DMS79 (cell line): Measurements from ENCODE around the gene HIKESHI.

Experiments used
- DNase-seq: peaks from one replicate; lab custom pipeline; 2025; lab: John Stamatoyannopoulos, UW

Gene HIKESHI

DNA sequence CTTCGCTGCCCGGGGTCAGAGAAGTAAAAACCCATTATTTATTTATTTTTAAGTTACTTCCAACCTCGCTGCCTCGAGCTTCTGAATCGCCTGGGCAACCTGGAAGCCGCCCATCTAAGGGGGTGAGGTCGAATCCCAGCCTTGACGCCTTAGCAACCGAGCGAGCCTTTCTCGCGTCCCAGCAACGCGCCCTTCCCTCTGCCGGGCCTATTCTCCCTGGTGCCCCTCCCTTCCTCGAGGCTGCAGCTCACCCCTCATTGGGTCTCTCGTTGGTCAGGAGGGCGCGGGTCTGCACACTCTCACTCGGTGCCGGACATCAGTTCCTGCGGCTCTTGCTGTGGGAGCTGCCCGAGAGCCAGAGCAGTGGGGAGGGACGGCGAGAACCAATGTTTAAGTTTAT is 72.5 kb downstream of the HIKESHI start, which contains the start of gene CCDC81:
Gene CCDC81 (plus strand): TSS at position 302 of the 400 bp plus-strand sequence. CDS start 277 bp downstream, outside the sequence.
- DNase-seq, result no peak

DNA sequence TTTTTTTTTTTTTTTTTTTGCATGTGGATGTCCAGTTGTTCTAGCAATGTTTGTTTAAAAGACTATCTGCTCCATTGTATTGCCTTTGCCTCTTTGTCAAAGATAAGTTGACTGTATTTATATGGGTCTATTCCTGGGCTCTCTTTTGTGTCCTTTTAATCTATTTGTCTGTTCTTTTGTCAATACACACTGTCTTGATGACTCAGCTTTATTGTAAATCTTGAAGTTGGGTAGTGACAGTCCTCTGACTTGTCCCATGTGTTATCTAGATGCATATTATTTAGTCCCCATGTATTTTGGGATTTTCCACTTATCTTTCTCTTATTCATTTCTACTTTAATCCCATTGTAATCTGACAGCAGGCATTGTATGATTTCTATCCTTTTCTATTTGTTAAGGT is 75.9 kb downstream of the HIKESHI start:
- DNase-seq, result no peak

DNA sequence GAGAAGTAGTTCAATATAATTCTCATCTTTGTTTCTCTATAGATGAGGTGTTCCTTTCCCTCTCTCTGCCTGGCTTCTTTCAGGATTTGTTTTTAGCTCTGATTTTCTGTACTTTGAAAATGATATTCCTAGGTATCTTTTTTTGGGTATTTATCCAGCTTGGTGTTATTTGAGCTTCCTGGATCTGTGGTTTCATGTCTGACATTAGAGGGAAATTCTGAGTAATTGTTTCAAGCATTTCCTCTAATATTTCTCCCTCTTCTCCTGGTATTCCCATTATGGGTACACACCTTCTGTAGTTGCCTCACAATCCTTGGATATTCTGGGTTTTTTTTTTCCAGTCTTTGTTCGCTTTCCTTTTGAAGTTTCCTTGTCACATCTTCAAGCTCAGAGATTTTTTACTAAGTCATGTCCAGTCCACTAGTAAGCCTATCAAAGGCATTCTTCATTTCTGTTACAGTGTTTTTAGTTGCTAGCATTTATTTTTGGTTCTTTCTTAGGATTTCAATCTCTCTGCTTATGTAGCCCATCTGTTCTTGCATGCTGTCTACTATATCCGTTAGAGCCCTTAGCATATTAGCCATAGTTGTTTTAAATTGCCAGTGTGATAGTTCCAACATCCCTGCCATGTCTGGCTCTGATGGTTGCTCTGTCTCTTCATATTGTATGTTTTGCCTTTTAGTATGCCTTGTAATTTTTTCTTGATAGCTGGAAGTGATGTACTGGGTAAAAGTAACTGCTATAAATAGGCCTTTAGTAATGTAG is 78.4 kb downstream of the HIKESHI start:
- DNase-seq, result no peak

DNA sequence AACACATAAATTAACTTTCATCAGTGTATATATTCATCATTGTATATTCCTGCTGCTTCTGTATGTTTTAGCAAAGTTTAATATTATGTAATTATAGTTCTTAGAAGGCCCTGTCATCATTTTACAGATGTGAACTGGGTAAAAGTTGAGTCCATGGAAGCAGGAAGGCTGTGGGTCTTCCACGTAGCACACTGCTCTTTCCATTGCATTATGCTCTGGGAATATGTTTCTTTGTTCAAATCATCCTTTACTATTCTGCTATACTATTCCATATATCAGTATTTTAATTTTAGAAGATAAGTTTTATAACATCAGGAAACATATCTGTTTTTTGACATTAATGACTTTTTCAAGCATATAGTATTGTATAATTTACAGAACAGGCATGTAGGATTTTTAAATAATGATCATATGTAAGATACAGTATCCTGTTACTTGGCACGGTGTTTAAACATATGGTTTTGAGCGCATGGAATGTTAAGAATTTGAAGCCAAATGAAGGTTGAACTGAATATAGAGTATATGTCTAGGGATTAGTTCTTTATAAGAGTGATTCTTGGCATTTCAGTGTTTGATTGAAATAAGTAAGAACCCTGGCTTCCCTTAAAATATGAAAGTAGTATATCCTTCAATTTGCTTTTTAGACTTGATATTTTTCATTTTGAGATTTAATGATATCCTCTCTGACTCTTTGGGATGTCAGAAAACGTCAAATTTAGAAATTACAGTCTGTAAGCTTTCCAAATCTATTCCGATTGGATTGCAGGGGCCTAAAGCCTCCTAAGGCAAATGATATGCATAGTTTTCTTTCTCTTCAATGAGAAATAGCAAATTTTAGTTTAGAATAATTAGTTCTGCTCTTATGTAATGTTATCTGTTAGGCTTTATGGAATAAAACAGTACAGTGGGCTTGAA is 81.3 kb downstream of the HIKESHI start:
- no peak for DNase-seq

DNA sequence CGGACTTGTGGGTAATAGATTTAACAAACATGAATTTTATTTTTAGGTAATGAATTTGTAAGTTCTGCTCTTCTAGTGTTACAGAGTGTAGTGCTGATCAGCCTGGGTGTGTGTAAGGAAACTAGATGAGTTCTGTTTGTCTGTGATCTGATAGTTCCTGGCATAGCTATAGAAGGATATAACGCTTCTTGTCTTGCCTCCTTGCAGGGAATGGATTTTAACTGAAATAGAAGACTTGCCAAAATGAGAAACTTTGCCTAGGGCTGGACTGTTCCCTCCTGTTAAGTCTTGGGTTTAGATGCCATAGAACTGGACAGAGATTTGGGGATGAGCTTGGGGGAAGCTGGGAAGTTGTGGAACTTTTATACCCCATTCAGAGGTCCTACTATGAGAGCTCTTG is 84.2 kb downstream of the HIKESHI start:
- no peak for DNase-seq

DNA sequence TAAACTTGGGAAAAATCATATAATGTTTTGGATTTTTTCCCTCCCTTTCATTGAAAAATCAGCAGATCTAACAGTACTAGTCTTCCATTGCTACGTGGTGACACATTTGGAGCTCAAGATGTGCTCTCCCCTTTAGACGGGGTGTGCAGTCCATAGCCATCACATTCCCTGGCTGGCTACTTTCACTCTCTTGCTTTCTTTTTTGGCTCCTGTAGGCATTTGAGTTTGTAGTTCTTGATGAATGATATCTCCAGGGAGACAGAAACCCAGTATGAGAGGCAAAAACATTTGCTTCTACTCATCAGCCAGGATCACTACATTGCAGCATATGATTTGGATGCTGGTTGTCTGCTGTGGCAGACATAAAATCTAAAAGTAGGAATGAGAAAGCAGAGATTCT is 84.7 kb downstream of the HIKESHI start:
- no peak for DNase-seq

DNA sequence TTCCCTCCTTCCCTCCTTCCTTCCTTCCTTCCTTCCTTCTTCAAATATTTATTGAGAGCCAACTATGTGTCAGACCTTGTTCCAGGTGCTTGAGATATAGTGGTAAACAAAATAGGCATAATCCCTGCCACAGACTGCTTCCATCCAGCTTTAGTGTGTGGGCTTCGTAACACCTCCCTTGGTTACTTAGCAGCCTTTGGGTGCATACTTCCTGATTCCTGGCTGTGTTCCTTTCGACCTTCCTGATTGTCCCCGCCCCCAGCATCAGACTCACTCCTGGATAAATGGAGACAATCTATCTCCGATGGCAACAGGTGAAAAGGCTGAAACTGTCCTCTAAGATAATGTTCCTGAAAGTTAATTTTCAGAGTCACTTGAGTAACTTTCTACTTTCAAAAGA is 86.2 kb downstream of the HIKESHI start:
- DNase-seq, result no peak

DNA sequence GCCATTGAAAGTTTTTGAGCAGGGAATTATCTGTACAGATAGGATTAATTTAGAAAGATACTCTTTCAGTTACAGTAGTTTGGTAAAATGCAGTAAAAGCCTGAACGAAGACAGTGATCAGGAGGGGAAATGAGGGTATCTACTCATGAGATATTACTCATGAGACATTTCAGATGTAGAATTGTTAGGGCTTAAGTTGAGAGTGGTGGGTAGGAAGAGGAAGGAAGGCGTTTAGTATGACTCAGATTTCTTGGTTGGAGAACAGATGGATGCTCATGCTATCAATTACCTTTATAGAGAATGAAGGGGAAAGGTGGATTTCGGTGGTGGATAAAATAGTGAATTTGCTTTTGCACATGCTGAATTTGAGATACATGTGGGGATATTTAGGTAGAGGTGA is 88.4 kb downstream of the HIKESHI start:
- DNase-seq, result no peak

DNA sequence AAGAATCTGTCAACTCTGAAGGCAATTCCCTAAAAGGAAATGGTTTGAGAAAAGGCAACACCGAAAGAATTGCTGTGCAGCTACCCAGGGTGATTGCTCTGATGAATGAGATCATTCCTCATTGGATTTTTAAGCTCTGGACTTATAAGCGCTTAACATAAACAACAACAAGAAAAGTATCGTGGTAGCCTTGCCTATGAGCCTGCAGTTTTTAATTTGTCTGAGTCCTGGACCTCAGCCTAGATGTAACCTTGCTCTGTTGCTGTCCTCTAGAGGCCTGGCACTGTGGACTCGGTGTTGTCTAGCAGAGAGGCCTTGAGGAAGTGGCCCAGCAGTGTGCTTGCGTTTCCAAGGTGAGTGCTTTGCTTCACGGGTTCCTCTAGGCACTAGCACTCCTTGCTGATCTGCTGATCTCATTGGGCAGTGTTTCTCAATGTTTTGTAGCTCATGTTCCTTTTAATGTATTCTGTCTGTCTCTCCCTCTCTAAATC is 93.1 kb downstream of the HIKESHI start:
- DNase-seq, result no peak
